ENCODE measurements around the gene GRB2.
A peak's percentile ranks its signal among the peaks of the same experiment; 100 is the strongest.

Gene GRB2

GRCh38 chr17:75403131-75403530 is 2.3 kb downstream of the GRB2 start:
- Mint-ChIP-seq H3K4me3 (peak overlapping the region; percentile 96), H3K4me1 (ENCODE audit: low read depth) (peaks cover 54% of the 10 kb centered on the region), H3K27ac (peak overlapping the region; percentile 87), H3K36me3 (ENCODE audit: low read depth) (peaks cover 18% of the 10 kb centered on the region), H3K9me3 (no peaks in the 10 kb centered on the region), H3K27me3 (no peaks in the 10 kb centered on the region)

- Mint-ChIP-seq H3K4me1 (ENCODE audit: low read depth) (peaks cover 61% of the 10 kb centered on the region), H3K36me3 (ENCODE audit: low read depth) (peaks cover 18% of the 10 kb centered on the region), H3K27me3 (no peaks in the 10 kb centered on the region), H3K4me3 (peak overlapping the region; percentile 57), H3K27ac (peak overlapping the region; percentile 78), H3K9me3 (no peaks in the 10 kb centered on the region)
Measured at GRCh38 chr17:75402026-75402425, 3.5 kb downstream of the GRB2 start.

- no peak overlapping the region for H3K4me3 Mint-ChIP-seq
- H3K4me1 Mint-ChIP-seq (ENCODE audit: low read depth): peaks cover 64% of the 10 kb centered on the region
- no peaks in the 10 kb centered on the region for H3K9me3 Mint-ChIP-seq
- H3K27ac Mint-ChIP-seq: peak overlapping the region; percentile 61
- H3K27me3 Mint-ChIP-seq: no peaks in the 10 kb centered on the region
- H3K36me3 Mint-ChIP-seq (ENCODE audit: low read depth): peaks cover 18% of the 10 kb centered on the region
Measured at GRCh38 chr17:75400326-75400939, 5.0 kb downstream of the GRB2 start.

- H3K36me3 Mint-ChIP-seq (ENCODE audit: low read depth): peaks cover 15% of the 10 kb centered on the region
- no peak overlapping the region for H3K4me3 Mint-ChIP-seq
- H3K4me1 Mint-ChIP-seq (ENCODE audit: low read depth): peaks cover 76% of the 10 kb centered on the region
- H3K27me3 Mint-ChIP-seq: no peaks in the 10 kb centered on the region
- H3K27ac Mint-ChIP-seq: no peak overlapping the region
- H3K9me3 Mint-ChIP-seq: no peaks in the 10 kb centered on the region
Measured at GRCh38 chr17:75398279-75398678, 7.2 kb downstream of the GRB2 start.

- H3K36me3 Mint-ChIP-seq (ENCODE audit: low read depth): peaks cover 21% of the 10 kb centered on the region
- H3K27me3 Mint-ChIP-seq: no peaks in the 10 kb centered on the region
- H3K27ac Mint-ChIP-seq: peak overlapping the region; percentile 22
- peaks cover 76% of the 10 kb centered on the region for H3K4me1 Mint-ChIP-seq (ENCODE audit: low read depth)
- no peak overlapping the region for H3K4me3 Mint-ChIP-seq
- H3K9me3 Mint-ChIP-seq: no peaks in the 10 kb centered on the region
Measured at GRCh38 chr17:75397217-75397616, 8.3 kb downstream of the GRB2 start.

- peak overlapping the region; percentile 22 for H3K27ac Mint-ChIP-seq
- peaks cover 24% of the 10 kb centered on the region for H3K36me3 Mint-ChIP-seq (ENCODE audit: low read depth)
- no peaks in the 10 kb centered on the region for H3K9me3 Mint-ChIP-seq
- H3K4me3 Mint-ChIP-seq: no peak overlapping the region
- no peaks in the 10 kb centered on the region for H3K27me3 Mint-ChIP-seq
- peaks cover 76% of the 10 kb centered on the region for H3K4me1 Mint-ChIP-seq (ENCODE audit: low read depth)
Measured at GRCh38 chr17:75396796-75397195, 8.7 kb downstream of the GRB2 start.

GRCh38 chr17:75396025-75396424 is 9.5 kb downstream of the GRB2 start:
- Mint-ChIP-seq H3K27me3 (no peaks in the 10 kb centered on the region), H3K27ac (peak overlapping the region; percentile 63), H3K36me3 (ENCODE audit: low read depth) (peaks cover 22% of the 10 kb centered on the region), H3K4me1 (ENCODE audit: low read depth) (peaks cover 74% of the 10 kb centered on the region), H3K9me3 (no peaks in the 10 kb centered on the region), H3K4me3 (no peak overlapping the region)

DNA sequence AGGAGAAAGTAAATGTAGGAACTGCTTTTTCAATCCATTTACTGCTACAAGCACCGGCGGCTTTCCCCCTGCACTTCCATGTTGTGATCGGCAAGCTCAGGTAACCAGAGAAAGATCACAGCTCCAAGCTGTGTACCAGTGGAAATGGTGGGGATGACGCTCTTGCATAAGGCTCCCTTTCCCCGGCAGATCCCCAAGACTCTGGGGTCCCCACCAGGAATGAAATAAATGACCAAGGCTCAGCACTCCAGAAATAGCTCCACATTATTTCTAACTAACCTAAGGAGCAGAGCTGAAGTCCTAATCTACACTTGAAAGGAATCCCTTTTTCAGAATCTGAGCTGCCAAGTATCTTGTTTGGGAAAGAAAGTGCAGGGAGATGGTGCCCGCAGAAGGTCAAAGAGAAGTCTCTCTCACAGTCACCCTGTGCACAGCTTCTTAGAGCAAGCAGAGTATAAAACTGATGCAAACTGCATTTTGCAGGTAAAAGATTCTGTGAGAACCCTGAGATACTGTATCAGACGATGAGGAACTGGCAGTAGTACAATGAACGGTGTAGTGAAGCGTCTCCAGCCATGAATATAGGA is 11.1 kb downstream of the GRB2 start:
- no peaks in the 10 kb centered on the region for H3K9me3 Mint-ChIP-seq
- peak overlapping the region; percentile 65 for H3K27ac Mint-ChIP-seq
- H3K36me3 Mint-ChIP-seq (ENCODE audit: low read depth): peaks cover 29% of the 10 kb centered on the region
- peak overlapping the region; percentile 90 for H3K4me3 Mint-ChIP-seq
- peaks cover 79% of the 10 kb centered on the region for H3K4me1 Mint-ChIP-seq (ENCODE audit: low read depth)
- no peaks in the 10 kb centered on the region for H3K27me3 Mint-ChIP-seq

GRCh38 chr17:75393523-75394331 is 11.8 kb downstream of the GRB2 start:
- Mint-ChIP-seq H3K4me1 (ENCODE audit: low read depth) (peaks cover 85% of the 10 kb centered on the region), H3K4me3 (peak overlapping the region; percentile 90), H3K9me3 (no peaks in the 10 kb centered on the region), H3K36me3 (ENCODE audit: low read depth) (peaks cover 35% of the 10 kb centered on the region), H3K27ac (peak overlapping the region; percentile 65), H3K27me3 (no peaks in the 10 kb centered on the region)

- peaks cover 86% of the 10 kb centered on the region for H3K4me1 Mint-ChIP-seq (ENCODE audit: low read depth)
- peak overlapping the region; percentile 13 for H3K27ac Mint-ChIP-seq
- no peaks in the 10 kb centered on the region for H3K9me3 Mint-ChIP-seq
- peak overlapping the region; percentile 1 for H3K4me3 Mint-ChIP-seq
- peaks cover 41% of the 10 kb centered on the region for H3K36me3 Mint-ChIP-seq (ENCODE audit: low read depth)
- no peaks in the 10 kb centered on the region for H3K27me3 Mint-ChIP-seq
Measured at GRCh38 chr17:75392559-75392958, 12.9 kb downstream of the GRB2 start.

- Mint-ChIP-seq H3K36me3 (ENCODE audit: low read depth) (peaks cover 52% of the 10 kb centered on the region), H3K27me3 (no peaks in the 10 kb centered on the region), H3K9me3 (no peaks in the 10 kb centered on the region), H3K4me3 (no peak overlapping the region), H3K27ac (no peak overlapping the region), H3K4me1 (ENCODE audit: low read depth) (peaks cover 80% of the 10 kb centered on the region)
Measured at GRCh38 chr17:75390982-75391381, 14.5 kb downstream of the GRB2 start.

DNA sequence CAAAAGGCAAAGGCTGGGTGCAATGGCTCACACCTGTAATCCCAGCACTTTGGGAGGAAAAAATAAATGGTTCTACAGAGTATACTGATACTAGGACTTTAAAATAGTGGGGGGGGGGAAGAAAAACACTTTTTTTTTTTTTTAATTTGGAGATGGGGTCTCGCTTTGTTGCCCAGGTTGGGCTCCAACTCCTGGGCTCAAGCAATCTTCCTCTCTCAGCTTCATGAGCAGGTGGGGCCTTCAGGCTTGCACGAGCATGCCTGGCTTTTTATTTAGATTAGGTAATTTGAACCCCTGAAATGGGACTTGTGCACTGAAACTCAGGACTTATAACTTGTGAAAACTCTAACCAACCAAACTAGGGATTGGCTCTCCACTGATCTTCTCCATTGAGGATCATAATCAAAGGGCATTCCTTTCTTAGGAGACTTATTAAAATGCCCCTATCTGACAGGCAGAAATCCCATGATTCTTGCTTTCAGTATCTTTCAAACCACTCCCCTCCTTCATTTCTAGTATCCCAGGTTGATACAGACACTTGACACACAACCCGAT is 16.9 kb downstream of the GRB2 start:
- H3K4me3 Mint-ChIP-seq: no peak overlapping the region
- H3K9me3 Mint-ChIP-seq: no peaks in the 10 kb centered on the region
- H3K27me3 Mint-ChIP-seq: no peaks in the 10 kb centered on the region
- H3K4me1 Mint-ChIP-seq (ENCODE audit: low read depth): peaks cover 65% of the 10 kb centered on the region
- H3K36me3 Mint-ChIP-seq (ENCODE audit: low read depth): peaks cover 52% of the 10 kb centered on the region
- H3K27ac Mint-ChIP-seq: peak overlapping the region; percentile 29

DNA sequence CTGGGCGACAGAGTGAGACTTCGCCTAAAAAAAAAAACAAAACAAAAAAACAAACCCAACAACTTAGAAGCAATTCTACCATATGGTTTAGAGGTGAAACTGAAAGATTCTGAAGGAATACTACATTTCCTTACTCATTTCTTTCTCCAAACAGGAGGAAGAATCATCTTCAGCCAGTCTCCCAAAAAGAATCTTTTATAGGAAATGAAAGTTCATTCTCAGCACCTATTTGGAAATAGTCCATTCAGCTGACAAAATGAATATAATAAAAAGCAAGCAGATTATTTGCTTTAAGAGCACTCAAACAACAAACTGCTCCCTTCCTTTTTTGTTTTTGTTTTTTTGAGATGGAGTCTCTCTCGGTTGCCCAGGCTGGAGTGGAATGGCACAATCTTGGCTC is 17.7 kb downstream of the GRB2 start:
- Mint-ChIP-seq H3K36me3 (ENCODE audit: low read depth) (peaks cover 47% of the 10 kb centered on the region), H3K4me3 (no peak overlapping the region), H3K27ac (no peak overlapping the region), H3K9me3 (no peaks in the 10 kb centered on the region), H3K27me3 (no peaks in the 10 kb centered on the region), H3K4me1 (ENCODE audit: low read depth) (peaks cover 64% of the 10 kb centered on the region)

GRCh38 chr17:75386430-75386829 is 19.0 kb downstream of the GRB2 start:
- no peak overlapping the region for H3K27ac Mint-ChIP-seq
- H3K4me3 Mint-ChIP-seq: no peak overlapping the region
- peaks cover 39% of the 10 kb centered on the region for H3K36me3 Mint-ChIP-seq (ENCODE audit: low read depth)
- peaks cover 53% of the 10 kb centered on the region for H3K4me1 Mint-ChIP-seq (ENCODE audit: low read depth)
- no peaks in the 10 kb centered on the region for H3K9me3 Mint-ChIP-seq
- no peaks in the 10 kb centered on the region for H3K27me3 Mint-ChIP-seq

GRCh38 chr17:75384751-75385150 is 20.7 kb downstream of the GRB2 start:
- Mint-ChIP-seq H3K4me1 (ENCODE audit: low read depth) (peaks cover 54% of the 10 kb centered on the region), H3K27ac (no peak overlapping the region), H3K36me3 (ENCODE audit: low read depth) (peaks cover 25% of the 10 kb centered on the region), H3K4me3 (no peak overlapping the region), H3K27me3 (no peaks in the 10 kb centered on the region), H3K9me3 (no peaks in the 10 kb centered on the region)
